Measurements from ENCODE around the gene NEDD9.

The NEDD9 gene, protein sequence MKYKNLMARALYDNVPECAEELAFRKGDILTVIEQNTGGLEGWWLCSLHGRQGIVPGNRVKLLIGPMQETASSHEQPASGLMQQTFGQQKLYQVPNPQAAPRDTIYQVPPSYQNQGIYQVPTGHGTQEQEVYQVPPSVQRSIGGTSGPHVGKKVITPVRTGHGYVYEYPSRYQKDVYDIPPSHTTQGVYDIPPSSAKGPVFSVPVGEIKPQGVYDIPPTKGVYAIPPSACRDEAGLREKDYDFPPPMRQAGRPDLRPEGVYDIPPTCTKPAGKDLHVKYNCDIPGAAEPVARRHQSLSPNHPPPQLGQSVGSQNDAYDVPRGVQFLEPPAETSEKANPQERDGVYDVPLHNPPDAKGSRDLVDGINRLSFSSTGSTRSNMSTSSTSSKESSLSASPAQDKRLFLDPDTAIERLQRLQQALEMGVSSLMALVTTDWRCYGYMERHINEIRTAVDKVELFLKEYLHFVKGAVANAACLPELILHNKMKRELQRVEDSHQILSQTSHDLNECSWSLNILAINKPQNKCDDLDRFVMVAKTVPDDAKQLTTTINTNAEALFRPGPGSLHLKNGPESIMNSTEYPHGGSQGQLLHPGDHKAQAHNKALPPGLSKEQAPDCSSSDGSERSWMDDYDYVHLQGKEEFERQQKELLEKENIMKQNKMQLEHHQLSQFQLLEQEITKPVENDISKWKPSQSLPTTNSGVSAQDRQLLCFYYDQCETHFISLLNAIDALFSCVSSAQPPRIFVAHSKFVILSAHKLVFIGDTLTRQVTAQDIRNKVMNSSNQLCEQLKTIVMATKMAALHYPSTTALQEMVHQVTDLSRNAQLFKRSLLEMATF

DNA sequence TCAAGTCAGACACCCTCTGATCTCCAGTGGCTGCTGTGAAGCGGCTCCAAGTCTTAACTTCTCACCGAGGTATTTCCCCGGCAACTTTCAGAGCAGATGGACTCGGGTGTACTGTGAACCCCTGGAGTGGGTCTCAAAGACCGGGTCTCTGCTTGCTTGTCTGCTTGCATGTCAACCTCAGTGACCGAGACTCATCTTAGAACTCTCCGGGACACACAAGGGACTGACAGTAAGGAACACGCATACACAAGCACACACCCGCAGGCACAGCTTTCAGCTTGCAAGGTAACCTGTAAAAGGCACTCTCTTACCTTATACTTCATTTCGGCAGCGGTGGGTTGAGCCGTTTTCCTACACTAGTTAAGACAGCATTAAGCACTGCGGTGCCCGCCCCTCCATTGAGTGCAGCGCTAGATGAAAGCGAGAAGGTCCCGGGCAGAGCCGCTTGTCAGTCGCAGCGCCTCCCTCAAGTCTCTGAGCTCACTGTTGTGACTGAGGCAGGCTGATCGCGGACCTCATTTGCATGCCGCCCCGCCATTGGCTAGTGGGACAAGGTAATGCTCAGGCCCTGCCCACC, at the start of gene NEDD9:
TSS of gene NEDD9 (minus strand) at position 476 of the 577 bp plus-strand sequence. CDS start at position 323, 153 bp downstream.
- DNase-seq = peak; percentile 96

DNA sequence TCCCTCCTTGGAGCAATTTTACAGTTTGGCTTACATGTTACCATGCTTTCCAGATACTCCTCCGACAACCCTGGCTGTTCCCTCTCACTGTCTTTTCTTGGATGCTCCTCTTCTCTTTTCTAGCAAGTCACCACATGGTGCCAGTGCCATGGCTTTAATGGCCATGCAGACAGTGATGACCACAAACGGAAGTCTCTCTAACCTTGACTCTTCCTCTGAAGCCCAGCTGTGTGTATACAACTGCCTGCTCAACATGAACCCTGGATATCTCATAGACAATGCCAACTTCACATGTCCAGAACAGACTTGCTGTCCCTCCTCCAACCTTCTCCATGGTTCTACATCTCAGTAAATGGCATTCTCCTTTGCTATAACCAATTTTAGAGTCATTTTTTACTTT, 49.8 kb upstream of the NEDD9 start:
- DNase-seq = no peak

DNA sequence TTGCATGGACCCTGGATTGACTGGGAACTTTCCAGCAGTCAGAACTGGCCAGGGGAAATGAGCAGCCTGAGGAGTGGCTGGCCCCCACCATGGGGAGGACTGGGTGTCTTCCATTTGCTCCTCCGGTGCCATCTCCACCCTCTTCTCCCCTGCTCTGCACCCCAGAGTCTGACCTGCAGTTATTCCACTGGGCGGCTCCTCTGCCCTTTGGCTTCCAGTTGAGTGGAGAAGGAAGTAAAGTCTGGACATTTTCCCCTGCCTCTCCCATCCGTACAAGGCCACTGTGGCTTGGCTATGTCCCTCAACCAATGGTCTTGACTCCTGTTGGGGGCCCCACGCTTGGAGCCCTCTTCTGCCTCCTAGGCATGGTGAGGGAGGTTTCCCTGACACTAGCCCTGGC, 47.9 kb upstream of the NEDD9 start:
- DNase-seq = no peak

DNA sequence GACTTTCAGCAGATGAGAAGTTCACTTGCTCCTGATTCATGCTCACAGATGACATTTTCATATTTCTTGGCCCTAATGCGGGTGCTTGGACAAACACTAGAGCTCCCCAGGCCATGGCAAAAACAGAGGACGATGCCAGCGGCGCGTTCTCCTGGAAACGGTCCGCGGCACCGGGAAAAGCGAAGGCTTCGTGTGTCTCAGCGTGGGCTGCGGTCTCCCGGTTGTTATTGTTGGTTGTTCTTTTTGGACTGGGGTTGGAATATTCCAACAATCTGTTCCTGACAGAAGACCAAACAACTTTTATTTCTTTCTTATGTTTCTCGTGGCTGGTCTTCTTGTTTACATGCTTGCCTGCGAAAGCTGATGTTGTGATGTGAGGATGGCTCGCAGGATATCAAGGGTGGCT, 46.8 kb upstream of the NEDD9 start:
- DNase-seq = no peak

DNA sequence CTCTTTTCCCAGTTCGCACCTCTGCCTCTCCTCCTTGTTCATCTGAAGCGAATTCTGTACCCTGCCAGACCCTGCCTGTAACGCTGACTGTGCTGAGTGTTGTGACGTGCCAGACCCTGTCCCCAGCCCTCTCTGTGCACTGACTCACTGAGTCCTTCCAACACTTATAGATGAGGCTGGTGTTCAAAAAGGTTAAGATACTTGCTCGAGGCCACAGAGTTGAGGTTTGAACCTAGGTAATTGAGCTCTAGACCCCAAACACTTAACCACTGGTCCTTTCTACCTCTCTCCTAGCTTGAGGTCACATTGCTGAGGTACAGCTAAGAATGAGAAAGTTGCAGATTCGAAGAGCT, 45.7 kb upstream of the NEDD9 start:
- peak; percentile 44 for DNase-seq

DNA sequence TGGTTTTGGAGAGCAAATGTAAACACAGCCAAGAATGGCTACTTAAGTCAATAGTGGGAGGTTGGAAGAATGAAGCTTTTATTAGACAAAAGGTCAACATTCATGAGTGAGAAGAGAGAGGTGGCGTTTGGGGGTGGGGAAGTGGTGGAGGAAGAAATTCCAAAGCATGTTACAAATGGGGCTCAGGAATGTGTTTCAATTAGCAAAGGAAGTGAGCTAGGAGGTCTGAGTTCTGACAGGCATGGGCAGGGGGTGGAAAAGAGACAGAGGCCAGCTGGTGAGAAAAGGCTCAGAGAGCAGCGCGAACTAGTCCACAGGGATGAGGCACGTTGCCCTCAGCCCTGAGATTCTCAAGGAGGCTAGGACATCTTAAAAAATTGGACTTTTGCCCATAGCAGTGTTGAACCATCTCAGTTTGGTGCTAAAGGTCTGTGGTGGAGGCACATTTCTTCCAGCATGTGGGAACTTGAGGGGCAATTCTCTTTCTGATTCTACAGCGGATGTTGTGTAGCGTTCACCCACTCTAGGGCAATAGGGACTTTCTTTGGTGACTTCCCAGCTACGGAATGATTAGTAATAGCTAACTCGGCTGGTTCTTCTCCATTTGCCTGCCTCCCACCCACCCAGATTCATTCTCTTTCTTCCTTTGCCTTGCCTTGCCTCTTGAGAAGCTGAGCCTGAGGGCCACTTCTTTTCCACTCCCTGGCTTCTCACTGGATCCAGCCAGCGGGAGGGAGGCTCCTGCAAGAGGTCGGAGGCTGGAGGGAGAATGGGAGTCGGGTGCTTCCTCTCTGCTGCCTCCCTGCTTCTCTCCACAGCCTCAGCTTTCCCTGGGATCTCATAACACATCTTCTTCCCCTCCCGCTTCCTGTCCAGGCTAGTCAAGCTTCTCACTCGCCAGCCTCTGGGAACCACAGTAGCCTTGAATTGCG, 45.1 kb upstream of the NEDD9 start:
- DNase-seq = peak; percentile 61

DNA sequence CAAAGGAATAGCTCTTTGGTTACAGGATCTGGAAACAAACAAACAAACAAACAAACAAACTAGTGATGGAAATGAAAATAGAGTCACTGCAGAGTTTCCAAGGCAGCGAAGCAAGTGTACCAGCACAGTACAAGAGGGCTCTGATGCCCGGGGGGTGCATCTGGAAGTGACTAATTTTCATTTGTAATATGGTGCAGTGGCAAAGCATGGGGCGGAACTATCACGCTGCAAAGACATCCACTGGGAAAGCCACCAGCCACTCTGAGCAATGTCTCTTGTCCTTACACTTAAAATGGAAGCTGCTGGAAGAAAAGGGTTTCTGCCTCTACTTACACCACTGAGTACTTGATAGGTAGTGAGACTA, 44.4 kb upstream of the NEDD9 start:
- no peak for DNase-seq

DNA sequence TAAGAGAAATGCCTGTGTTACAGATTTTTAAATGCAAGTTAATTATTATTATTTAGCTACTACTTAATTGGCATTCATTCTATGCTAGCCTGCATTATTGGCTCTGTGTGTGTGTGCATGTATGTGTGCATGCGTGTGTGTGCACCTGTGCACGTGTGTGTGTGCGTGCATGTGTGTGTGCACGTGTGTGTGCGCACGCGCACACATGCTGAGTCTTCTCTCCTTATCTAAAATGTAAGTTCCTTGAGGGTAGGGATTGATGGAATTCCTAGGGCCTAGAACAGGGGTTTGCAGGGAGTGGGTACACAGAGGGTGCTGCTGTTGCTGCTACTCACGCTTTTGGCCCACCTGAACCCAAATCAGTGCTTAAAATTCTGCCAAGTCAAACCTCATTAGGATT, 43.8 kb upstream of the NEDD9 start:
- no peak for DNase-seq

DNA sequence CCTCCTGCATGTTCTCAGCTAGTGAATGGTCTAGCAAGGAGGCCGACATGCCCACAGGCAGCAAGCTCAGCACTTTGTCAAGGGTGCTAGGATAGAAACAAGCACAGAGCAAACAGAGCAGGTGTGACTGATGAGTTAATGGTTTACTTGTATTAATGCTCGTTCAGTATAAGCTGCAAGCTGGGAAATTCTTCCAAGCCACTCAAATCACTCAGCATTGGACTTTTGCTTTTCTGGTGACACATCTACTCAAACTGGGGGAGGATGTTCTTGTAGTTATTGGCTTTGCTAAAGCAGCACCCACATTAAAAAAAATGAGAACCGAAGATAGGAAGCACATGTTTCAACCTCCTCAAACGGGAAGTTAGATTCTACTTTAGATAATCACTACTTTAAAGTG, 43.1 kb upstream of the NEDD9 start:
- peak; percentile 56 for DNase-seq

DNA sequence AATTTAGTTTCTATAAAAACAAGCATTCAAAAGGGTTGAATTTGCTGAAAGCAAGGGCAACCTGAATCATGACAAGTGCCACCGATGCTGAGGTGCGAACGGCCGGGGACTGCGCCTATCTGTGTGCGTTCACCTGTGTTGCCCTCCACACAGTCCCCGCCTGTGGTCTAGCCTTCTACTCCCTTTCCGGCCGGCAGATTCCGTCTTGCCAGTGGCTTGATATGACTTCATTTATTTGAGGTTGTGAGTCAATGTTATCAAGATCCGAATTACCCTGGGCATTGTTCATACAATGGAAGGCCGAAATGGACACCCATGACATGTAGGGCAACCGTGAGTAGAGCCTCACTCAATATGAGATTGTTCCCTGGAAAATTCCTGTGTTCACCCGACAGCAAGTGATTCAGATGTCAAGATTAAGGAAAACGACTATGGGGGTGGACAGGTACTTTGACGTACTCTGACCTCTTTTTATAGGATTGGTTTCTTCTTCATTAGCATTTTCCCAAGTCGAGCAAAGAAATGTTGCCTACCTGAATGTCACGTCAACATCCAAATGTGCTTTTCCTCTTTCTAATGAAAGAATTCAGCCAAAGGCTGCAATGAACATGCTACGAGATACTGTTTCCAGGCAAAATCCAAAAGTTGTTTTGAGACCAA, 41.1 kb upstream of the NEDD9 start:
- no peak for DNase-seq

DNA sequence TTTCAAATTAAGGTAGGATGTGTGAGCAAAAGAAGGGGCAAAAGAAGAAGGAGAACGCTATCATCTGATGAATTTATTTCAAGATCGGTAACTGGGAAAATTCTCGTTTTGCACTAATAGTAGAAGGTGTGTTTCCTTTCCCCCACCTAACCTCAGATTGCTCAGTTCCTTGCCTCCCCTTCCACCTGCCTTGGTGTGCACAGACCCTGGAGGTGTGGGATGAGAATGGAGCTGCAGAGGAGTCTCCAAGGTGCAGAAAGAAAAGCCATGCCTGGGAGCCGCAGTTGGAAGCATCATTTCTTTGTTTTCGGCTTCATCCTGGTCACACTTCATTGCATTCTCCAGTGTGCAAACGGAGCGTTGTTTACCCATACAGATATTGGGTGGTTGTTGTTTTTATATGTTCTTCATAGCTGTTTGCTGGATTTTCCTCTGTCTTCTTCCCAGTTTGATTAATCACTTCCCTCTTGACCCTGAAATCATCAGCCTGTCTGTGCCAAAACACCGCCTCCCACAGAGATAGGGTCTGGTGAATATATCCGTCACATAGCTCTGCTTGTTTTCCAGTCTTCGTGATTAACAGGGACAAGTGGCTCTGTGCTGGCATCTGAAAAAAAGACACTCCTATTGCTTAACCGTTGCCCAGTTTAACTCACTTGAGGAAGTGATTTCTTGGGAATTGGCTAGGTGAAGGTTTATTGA, 40.2 kb upstream of the NEDD9 start:
- DNase-seq = no peak

DNA sequence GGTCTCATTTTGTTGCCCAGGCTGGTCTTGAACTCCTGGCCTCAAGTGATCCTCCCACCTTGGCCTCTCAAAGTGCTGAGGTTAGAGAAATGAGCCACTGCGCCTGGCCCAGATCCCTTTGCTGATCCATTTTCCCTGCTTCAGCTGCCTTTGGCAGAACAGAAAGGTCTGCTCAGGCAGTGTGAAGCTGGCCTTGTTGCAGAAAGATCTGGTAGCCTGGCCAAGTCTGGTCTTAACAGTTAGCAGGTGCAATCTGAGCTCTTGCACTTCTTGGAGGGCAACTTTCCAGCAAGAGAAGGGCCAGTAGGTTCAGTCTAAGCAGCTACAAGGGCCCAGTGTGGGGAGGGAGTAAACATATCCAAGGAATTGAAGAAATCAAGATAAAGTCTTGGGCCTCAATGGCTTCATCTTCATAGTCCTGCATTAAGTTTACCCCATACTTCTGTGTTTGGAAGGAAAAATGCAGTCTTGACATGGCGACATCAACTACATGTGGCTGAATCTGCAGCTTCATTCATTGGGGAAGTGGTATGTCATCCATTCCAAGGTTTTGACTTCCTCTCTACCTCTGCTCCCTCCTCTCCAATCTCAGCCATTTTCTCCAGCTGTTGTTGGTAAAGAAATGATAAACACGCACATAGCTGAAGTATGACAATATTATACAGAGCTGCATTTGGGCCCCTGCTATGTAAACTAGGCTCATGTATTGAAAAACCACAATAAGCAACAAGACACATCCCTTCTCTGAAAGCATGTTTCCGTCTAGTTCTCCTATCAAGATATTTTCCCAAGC, 39.0 kb upstream of the NEDD9 start:
- DNase-seq = no peak

DNA sequence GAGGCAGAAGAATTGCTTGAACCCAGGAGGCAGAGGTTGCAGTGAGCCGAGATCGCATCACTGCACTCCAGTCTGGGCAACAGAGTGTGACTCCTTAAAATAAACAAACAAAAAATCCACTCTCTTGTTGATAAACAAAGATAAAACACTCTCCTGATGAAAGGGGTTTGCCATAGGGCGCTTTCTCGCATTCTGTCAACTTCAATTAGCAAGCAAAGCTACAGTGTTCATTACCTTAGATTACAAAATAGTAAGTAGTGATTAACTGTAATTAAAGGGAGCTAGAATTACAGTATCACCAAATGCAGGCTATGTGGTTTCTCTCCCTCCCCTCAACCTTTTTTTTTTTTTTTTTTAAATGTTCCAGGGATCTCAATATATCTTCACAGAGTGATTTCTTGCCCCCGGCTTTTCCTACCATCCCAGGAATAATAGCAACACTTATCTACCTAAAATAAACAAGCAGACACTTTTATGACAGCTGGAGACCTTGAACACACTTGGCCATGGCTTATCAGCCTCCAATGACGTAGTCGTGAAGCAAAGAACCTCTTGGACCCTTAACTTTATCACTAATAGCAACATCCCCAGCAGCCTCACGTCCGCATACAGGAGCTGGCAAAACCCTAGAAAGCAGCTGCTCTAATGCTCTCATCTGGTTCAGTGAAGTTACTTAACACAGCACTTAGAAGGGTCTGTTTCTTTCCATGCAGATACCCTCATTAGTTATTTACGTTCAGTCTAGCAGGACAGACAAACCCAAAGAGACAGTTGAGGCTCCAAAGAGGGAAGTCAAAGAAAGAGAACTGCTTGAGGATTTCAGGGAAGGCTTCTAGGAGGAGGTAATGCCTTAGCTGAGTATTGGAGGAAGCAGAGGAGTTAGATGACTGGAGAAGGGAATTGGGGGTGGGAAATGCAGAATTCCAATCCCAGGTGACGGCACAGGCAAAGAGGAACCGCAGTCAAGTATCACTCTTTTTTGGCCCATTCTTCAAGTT, 37.9 kb upstream of the NEDD9 start:
- DNase-seq = no peak

DNA sequence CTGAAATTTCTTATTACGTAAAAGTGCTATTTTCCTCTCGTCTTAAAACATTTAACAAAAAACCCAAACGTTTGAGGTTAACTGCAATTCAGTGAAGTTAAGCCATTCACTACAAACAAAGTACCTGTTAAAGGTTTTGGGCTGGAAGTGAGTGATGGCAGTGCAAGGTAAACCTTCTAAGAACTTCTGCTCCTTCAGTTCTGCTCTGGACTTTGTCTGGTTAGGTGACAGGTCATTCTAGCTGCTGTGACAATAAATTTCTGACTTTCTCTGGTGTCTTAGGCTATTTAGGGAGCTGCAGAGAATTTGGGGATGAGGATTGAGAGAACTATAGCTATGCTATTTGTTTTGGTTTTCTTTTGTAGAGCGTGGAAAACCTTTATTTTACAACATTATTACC, 36.5 kb upstream of the NEDD9 start:
- no peak for DNase-seq

DNA sequence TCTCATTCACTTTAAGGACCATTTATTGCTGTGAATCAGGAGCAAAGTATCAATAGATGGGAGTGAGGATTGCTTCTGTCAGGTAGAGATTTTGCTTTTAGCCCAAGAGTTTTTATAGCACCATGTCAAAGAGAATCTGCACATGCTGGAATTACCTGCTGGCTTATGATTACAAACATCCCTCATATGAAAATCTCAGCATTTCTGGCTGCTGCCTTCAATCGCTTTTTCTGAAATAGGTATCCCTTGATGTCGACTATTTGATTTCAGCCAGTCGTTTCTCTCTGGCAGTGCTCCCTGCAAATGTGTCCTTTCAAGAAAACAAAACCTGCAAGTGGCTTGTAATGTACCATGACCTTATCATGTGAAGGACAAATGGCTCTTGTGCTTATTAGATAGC, 34.5 kb upstream of the NEDD9 start:
- DNase-seq = no peak

DNA sequence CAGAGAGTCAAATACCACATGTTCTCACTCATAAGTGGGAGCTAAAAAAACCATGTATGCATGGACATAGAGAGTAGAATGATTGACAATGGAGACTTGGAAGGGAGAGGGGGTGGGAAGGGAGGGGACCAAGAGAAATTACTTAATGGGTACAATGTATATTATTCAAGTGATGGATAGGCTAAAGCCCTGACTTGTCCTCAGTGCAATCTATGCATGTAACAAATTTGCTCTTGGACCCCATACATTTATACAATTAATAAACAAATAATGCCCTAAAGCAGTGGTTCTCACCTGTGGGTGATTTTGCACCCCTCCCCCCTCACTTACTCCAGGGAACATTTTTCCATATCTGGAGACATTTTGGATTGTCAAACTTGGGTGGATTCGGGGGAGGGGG, 33.5 kb upstream of the NEDD9 start:
- no peak for DNase-seq

DNA sequence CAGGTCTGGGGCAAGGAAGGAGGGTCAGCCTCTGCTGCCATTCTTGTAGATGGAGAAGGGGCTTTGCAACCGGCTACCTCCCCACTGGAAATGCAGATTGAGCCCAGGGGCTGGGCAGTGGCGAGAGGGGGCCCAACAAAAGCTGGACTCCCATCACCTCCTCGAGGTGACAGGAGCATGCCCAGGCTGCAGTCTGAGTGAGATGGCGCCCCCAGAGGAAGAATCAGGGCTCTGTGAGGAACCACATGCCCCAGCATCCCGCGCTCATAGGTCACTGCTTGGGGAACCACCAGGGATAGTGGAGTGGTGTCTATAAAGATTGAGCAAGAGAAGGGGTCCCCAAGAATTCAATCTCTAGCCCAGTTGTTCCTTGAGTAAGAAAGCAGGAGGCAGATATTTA, 31.6 kb upstream of the NEDD9 start:
- DNase-seq = no peak

DNA sequence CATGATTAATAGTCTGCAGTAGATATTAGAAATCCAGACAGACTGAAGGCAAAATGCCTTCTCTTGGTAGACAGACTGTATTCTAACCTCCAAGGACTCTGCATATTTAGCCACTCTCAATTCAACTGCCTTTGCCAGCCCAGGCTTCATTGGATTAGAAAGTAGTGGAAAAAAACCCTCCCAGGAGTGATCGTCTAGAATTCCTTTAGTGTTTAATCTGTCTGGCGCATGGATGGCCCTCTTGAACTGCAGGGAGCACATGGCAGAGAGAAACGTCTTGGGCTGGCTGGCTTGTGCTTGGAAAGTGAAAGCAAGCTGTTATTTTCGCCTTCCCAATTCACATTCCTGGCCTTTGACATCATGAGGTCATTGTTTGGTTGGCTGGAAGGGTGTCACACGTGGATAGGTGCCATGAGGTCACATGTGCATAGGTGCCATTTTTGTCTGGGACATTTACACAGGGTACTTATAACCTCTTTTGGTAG, 30.9 kb upstream of the NEDD9 start:
- DNase-seq = no peak

DNA sequence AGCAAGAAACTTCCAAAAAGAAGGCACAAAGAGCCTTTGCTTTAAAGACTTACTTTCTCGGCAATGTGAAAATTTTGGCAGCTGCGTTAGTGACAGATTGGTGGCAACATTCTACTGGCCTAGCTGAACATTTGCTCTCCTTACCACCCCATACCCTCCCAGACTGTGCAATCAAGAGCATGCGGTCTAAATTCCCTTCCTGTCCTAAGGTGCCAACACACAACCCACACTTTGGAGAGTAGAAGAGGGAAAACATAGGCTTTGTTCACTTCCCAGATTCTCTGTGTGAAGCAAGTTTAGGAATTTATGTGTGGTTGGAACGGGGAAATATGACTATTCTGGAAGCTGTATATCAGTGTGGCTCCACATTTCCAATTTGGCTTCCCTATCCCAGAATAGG, 29.8 kb upstream of the NEDD9 start:
- DNase-seq = no peak

Measured in activated CD4-positive, alpha-beta T cell treated with anti-CD3 and anti-CD28 coated beads, Interleukin-2, Interleukin-6, amounts not matched to agents 100 ng/mL and 50 ng/mL, durations not matched to agents 16 hours and 8 hours (primary cell).